K562 (cell line): Measurements from ENCODE around the gene DBX2. TPM values are rescaled to one million over a fixed set of nuclear protein-coding genes. Genes with fewer than 3 reads are reported as not detected.
"Not testable (repeated sequence)": the region's sequence is repeated elsewhere in the genome, so short reads cannot be mapped to it uniquely, and the experiment has no call there.

Experiments used
- ATAC-seq: fragments of 200-7000 bp; cut with Tn5 transposase; 3 replicates; pipeline ENCODE4 v1.9.1; 2020; ENCODE audit warnings: moderate library complexity
- BruUV-seq: library from RNA; stranded (reverse); fragments of 400-500 nt; replicated peaks from 2 replicates; lab custom pipeline; 2021; lab: Mats Ljungman, UMichigan
- CTCF ChIA-PET: fragments of 300-600 bp; formaldehyde crosslinking; extraction: SDS; loops from one replicate; lab custom pipeline; 2021; ENCODE audit warnings: low intra/inter-chr PET ratio; lab: Yijun Ruan, JAX
- POLR2A ChIA-PET: fragments of 300-600, 350-650 bp; sonication (Branson Sonifier 250); formaldehyde crosslinking; extraction: SDS; loops from one replicate; lab custom pipeline; 2021; ENCODE audit warnings: antibody characterized with exemption, inconsistent platforms; lab: Yijun Ruan, JAX
- DNase-seq, 4 experiments: peaks; one replicate each; pipeline versions ENCODE4 v3.0.0 to v3.0.0-alpha.2; 2011 to 2018; ENCODE audit warnings: low spot score in 3 of 4, mixed read lengths in 3 of 4; ENCODE audit errors: extremely low read depth in 1 of 4
- FAIRE-seq: peaks from 2 replicates; lab custom pipeline; 2011; peaks lifted over from hg19 to GRCh38; lab: Jason Lieb, UNC
- H2AFZ ChIP-seq: 2 replicates; pipeline ENCODE4 v1.6.0; 2011; ENCODE audit warnings: low read depth, low read length, control low read depth, inconsistent platforms
- H3K27ac ChIP-seq: fragments of 200-600 bp; 3 replicates; pipeline ENCODE4 v1.8.0; 2011; ENCODE audit warnings: low read depth, mild to moderate bottlenecking, control low read depth, inconsistent platforms, low read length, moderate library complexity, mixed read lengths; ENCODE audit errors: extremely low read depth
- H3K27me3 ChIP-seq, 2 experiments: fragments of 300-600 bp in 1 of 2; 2 replicates in 1 of 2; 3 replicates in 1 of 2; pipeline versions ENCODE4 v1.6.0 to v1.8.0; 2011; ENCODE audit warnings: inconsistent platforms in 2 of 2, low read length in 2 of 2, mild to moderate bottlenecking in 1 of 2, mixed read lengths in 1 of 2, moderate library complexity in 1 of 2; ENCODE audit not compliant: control insufficient read depth in 2 of 2, insufficient read depth in 2 of 2
- H3K36me3 ChIP-seq: fragments of 300-600 bp; 3 replicates; pipeline ENCODE4 v1.8.0; 2011; ENCODE audit warnings: mild to moderate bottlenecking, low read length, inconsistent platforms; ENCODE audit not compliant: control insufficient read depth, insufficient read depth
- H3K4me1 ChIP-seq, 2 experiments: fragments of 200-600 bp in 1 of 2; replicated peaks in 1 of 2; 2 replicates in 1 of 2; 3 replicates in 1 of 2; pipeline versions ENCODE4 v1.5.1 to v1.8.0; 2011; ENCODE audit warnings: inconsistent platforms in 2 of 2, low read length in 2 of 2, mild to moderate bottlenecking in 1 of 2, mixed read lengths in 1 of 2, moderate library complexity in 1 of 2; ENCODE audit not compliant: control insufficient read depth in 2 of 2, insufficient read depth in 2 of 2
- H3K4me2 ChIP-seq: 2 replicates; pipeline ENCODE4 v1.6.1; 2011; ENCODE audit warnings: low read length, control low read depth, inconsistent platforms, mixed read lengths; ENCODE audit not compliant: insufficient read depth
- H3K4me3 ChIP-seq: fragments of 200-600 bp; sonication (generic), shearing (Covaris generic); 2 replicates; pipeline ENCODE4 v1.5.1; 2016; ENCODE audit warnings: control low read depth, inconsistent platforms
- H3K79me2 ChIP-seq: fragments of 200-600 bp; 3 replicates; pipeline ENCODE4 v1.8.0; 2011; ENCODE audit warnings: low read length, inconsistent platforms; ENCODE audit not compliant: control insufficient read depth, insufficient read depth
- H3K9ac ChIP-seq, 2 experiments: 2 replicates each; pipeline versions ENCODE4 v1.6.0 to v1.6.1; 2011; ENCODE audit warnings: low read depth in 2 of 2, low read length in 2 of 2, control low read depth in 1 of 2, inconsistent platforms in 1 of 2, mild to moderate bottlenecking in 1 of 2, mixed read lengths in 1 of 2; ENCODE audit not compliant: insufficient read depth in 1 of 2
- H3K9me1 ChIP-seq: one replicate; pipeline ENCODE4 v1.6.0; 2011; ENCODE audit warnings: inconsistent platforms, mild to moderate bottlenecking, low read length, moderate library complexity; ENCODE audit not compliant: control insufficient read depth, insufficient read depth
- H3K9me3 ChIP-seq: replicated peaks from 2 replicates; pipeline ENCODE4 v1.5.1; 2011; ENCODE audit warnings: low read depth, low read length, inconsistent platforms; ENCODE audit not compliant: control insufficient read depth, insufficient read depth
- H4K20me1 ChIP-seq: replicated peaks from 2 replicates; pipeline ENCODE4 v1.6.1; 2011; ENCODE audit warnings: low read length, inconsistent platforms, mixed read lengths; ENCODE audit not compliant: control insufficient read depth, insufficient read depth
- CBX1 ChIP-seq: sonication (generic); IDR thresholded peaks from 2 replicates; pipeline ENCODE4 v1.6.1; 2016; ENCODE audit warnings: antibody characterized with exemption, low read depth, mild to moderate bottlenecking
- CEBPB ChIP-seq: fragments of 450-650 bp; IDR thresholded peaks from 2 replicates; pipeline ENCODE4 v1.6.1; 2016; ENCODE audit warnings: missing genetic modification characterization, missing compliant biosample characterization
- EGR1 ChIP-seq: fragments of 450-650 bp; conservative IDR thresholded peaks from 2 replicates; pipeline ENCODE4 v1.6.1; 2017; ENCODE audit warnings: mild to moderate bottlenecking
- KDM5B ChIP-seq: fragments of 200-600 bp; sonication (generic); IDR thresholded peaks from 2 replicates; pipeline ENCODE4 v1.6.1; 2012; ENCODE audit warnings: low read depth, mild to moderate bottlenecking, moderate library complexity, low read length, control low read depth, inconsistent platforms; ENCODE audit not compliant: insufficient replicate concordance
- NCOA6 ChIP-seq: fragments of 450-650 bp; IDR thresholded peaks from 2 replicates; pipeline ENCODE4 v1.6.1; 2017; ENCODE audit warnings: mild to moderate bottlenecking
- PURB ChIP-seq: sonication (generic); formaldehyde crosslinking; IDR thresholded peaks from 2 replicates; pipeline ENCODE4 v1.9.0; 2021; ENCODE audit warnings: low read depth, mild to moderate bottlenecking, missing genetic modification reagents
- WGBS: fragments of 100-300 bp; shearing (Covaris generic); methylation state at CpG from one replicate; pipeline ENCODE4 v1.1.6; 2016; ENCODE audit warnings: low coverage, mixed read lengths; ENCODE audit not compliant: insufficient coverage; ENCODE audit errors: missing lambda C conversion rate; 5-methylcytosine and 5-hydroxymethylcytosine counted together
- in situ Hi-C: fragments of 300-500 bp; cut with MboI; formaldehyde crosslinking; loops from 4 replicates; pipeline ENCODE4 v1.15.0; 2018; ENCODE audit warnings: inconsistent platforms, mixed read lengths
- intact Hi-C: fragments of 100-400 bp; cut with micrococcal nuclease; formaldehyde crosslinking; loops from 2 replicates; pipeline ENCODE4 v1.14.2; 2022
- polyA plus RNA-seq, 8 experiments: library from polyadenylated mRNA; depleted of rRNA in 4 of 8; stranded (reverse) in 5 of 8; unstranded in 3 of 8; fragments of >200 nt; fragmentation: Nextera tagmentation in 2 of 8; fragmentation: Illumina TruSeq in 1 of 8; extraction: Ambion mirVana in 2 of 8; extraction: Trizol in 1 of 8; gene quantifications; 2 replicates each; pipeline versions ENCODE4 v1.2.1 to v1.2.3, GENCODE V29; 2011 to 2014; ENCODE audit warnings: inconsistent platforms in 1 of 8, missing spikeins in 1 of 8
- total RNA-seq, 7 experiments: library from RNA; depleted of rRNA in 6 of 7; stranded (reverse); fragments of >200 nt in 6 of 7; fragmentation: Illumina TruSeq in 2 of 7; extraction: Trizol in 2 of 7; gene quantifications; 2 replicates each; pipeline versions ENCODE4 v1.2.1 to v1.2.3, GENCODE V29; 2011 to 2021; ENCODE audit warnings: low replicate concordance in 1 of 7
- TF ChIP-seq, protein P1 (sequence below): fragments of 150-350 bp; conservative IDR thresholded peaks from 2 replicates; pipeline ENCODE4 v1.6.1; 2014; ENCODE audit warnings: low read length
- TF ChIP-seq, protein P2 (sequence below), 2 experiments: fragments of 450-650 bp; IDR thresholded peaks; 2 replicates each; pipeline ENCODE4 v1.6.1; 2016; ENCODE audit warnings: mild to moderate bottlenecking in 2 of 2, borderline replicate concordance in 1 of 2, low read depth in 1 of 2, moderate library complexity in 1 of 2

DBX2 gene
- total and polyA plus RNA-seq, 9 of the 15 experiments (the other 6 are each of a cell fraction or from before 2014, with no cell fraction given): not detected

DNA sequence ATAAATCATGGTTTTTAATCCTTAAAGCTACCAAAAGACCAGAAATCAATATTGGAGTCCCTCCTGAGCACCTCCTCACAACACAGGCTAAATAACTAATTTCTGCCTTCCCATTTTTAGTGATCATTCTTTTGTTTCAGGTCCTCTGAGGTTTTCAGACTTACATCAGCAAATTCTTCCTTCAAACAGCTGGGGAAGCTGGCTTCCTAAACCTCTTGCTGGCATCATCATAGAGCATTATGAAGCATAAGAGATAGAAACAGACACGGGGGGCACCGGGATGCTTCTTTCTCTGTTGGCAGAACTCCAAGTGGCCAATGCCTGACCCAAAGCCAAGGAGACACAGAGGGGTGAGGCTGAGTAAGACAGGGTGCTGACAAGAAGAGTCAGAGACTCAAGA, 47.9 kb upstream of the DBX2 start (continued):
- TF ChIP-seq CBX1 (no peak), EGR1 (no peak), KDM5B (no peak), NCOA6 (no peak), PURB (CRISPR knock-in tag) (no peak), CEBPB (tag) (no peak)
- TF ChIP-seq, protein P1, sequence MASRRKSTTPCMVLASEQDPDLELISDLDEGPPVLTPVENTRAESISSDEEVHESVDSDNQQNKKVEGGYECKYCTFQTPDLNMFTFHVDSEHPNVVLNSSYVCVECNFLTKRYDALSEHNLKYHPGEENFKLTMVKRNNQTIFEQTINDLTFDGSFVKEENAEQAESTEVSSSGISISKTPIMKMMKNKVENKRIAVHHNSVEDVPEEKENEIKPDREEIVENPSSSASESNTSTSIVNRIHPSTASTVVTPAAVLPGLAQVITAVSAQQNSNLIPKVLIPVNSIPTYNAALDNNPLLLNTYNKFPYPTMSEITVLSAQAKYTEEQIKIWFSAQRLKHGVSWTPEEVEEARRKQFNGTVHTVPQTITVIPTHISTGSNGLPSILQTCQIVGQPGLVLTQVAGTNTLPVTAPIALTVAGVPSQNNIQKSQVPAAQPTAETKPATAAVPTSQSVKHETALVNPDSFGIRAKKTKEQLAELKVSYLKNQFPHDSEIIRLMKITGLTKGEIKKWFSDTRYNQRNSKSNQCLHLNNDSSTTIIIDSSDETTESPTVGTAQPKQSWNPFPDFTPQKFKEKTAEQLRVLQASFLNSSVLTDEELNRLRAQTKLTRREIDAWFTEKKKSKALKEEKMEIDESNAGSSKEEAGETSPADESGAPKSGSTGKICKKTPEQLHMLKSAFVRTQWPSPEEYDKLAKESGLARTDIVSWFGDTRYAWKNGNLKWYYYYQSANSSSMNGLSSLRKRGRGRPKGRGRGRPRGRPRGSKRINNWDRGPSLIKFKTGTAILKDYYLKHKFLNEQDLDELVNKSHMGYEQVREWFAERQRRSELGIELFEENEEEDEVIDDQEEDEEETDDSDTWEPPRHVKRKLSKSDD: no peak
- TF ChIP-seq, protein P2, sequence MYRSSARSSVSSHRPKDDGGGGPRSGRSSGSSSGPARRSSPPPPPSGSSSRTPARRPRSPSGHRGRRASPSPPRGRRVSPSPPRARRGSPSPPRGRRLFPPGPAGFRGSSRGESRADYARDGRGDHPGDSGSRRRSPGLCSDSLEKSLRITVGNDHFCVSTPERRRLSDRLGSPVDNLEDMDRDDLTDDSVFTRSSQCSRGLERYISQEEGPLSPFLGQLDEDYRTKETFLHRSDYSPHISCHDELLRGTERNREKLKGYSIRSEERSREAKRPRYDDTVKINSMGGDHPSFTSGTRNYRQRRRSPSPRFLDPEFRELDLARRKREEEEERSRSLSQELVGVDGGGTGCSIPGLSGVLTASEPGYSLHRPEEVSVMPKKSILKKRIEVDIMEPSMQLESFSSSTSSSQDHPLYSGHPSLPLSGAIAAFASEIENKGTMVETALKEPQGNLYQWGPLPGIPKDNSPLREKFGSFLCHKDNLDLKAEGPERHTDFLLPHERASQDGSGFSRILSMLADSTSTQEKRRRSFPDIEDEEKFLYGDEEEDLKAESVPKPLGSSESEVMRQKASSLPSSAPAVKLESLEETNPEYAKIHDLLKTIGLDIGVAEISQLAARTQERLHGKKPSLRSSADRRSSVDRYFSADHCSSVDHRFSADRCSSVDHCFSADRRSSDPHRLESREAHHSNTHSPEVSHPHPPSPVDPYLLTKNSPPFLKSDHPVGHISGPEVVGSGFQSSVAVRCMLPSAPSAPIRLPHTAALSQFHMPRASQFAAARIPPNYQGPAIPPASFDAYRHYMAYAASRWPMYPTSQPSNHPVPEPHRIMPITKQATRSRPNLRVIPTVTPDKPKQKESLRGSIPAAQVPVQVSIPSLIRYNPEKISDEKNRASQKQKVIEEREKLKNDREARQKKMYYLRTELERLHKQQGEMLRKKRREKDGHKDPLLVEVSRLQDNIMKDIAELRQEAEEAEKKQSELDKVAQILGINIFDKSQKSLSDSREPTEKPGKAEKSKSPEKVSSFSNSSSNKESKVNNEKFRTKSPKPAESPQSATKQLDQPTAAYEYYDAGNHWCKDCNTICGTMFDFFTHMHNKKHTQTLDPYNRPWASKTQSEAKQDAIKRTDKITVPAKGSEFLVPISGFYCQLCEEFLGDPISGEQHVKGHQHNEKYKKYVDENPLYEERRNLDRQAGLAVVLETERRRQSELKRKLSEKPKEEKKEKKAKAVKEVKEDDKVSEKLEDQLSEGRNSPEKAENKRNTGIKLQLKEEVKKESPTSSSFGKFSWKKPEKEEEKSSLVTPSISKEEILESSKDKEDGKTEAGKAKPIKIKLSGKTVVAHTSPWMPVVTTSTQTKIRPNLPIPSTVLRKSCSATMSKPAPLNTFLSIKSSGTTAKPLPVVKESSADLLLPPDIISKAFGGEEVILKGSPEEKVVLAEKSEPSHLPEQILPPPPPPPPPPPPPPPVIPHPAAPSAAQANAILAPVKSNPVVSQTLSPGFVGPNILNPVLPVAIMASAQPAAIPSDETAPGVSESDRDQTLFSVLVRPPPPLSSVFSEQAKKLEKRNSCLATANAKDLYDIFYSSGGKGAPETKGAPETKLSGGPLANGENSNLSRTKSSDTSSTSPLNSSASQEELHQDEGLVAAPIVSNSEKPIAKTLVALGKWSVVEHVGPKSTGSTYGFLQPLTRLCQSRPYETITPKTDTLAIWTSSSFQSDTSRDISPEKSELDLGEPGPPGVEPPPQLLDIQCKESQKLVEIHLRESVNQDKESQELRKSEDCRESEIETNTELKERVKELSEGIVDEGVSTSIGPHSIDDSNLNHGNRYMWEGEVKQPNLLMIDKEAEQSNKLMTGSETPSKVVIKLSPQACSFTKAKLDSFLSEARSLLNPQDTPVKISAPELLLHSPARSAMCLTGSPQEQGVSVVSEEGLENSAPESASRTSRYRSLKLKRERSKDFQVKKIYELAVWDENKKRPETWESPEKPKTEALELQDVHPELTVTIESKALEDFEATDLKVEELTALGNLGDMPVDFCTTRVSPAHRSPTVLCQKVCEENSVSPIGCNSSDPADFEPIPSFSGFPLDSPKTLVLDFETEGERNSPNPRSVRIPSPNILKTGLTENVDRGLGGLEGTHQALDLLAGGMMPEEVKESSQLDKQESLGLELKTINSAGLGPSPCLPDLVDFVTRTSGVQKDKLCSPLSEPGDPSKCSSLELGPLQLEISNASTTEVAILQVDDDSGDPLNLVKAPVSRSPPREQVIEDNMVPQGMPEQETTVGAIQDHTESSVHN (IDR thresholded peaks at IDR 0.05; ENCODE audit: borderline replicate concordance in 1 of 2, low read depth in 1 of 2): no peak

DNA sequence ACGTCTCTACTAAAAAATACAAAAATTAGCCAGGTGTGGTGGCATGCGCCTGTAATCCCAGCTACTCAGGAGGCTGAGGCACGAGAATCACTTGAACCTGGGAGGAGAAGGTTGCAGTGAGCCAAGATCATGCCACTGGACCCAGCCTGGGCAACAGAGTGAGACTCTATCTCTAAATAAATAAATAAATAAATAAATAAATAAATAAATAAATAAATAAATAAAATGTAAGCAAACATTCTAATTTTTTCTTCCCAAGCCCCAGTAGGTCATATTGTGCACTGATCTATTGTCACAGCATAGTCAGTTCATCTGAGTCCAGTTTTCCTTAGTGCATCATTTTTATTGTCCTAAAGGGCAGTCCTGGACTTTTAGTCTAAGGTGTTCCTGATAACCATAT, 44.5 kb upstream of the DBX2 start:
- FAIRE-seq, ATAC-seq, CTCF ChIA-PET: not testable (repeated sequence)

More for the DNA sequence above, 44.5 kb upstream of the DBX2 start:
- H3K79me2 ChIP-seq, H3K9me1 ChIP-seq, H4K20me1 ChIP-seq, H3K4me1 ChIP-seq, POLR2A ChIA-PET, in situ Hi-C loops, BruUV-seq, intact Hi-C loops, H2AFZ ChIP-seq, DNase-seq, H3K4me2 ChIP-seq, H3K4me3 ChIP-seq, H3K36me3 ChIP-seq, H3K9ac ChIP-seq, H3K27me3 ChIP-seq, H3K9me3 ChIP-seq, H3K27ac ChIP-seq: not testable (repeated sequence)
- WGBS: 6% methylated on average over 3 of the region's 3 CpGs
